Testis (tissue), 2 donors: ENCODE results near the gene RNF167.

Source experiments
- CTCF ChIP-seq, 3 experiments: fragments of 450-650 bp in 2 of 3; fragments of 200-600 bp in 1 of 3; sonication (generic) in 1 of 3; IDR thresholded peaks; one replicate each; pipeline ENCODE4 v1.5.1; 2016 to 2019; ENCODE audit warnings: antibody characterized with exemption in 3 of 3, mild to moderate bottlenecking in 2 of 3, moderate library complexity in 1 of 3
- POLR2A ChIP-seq: fragments of 450-650 bp; IDR thresholded peaks from one replicate; pipeline ENCODE4 v1.6.1; 2017; ENCODE audit warnings: antibody characterized with exemption, mild to moderate bottlenecking, moderate library complexity

- TF ChIP-seq CTCF (IDR thresholded peaks at IDR 0.05) (no peak), POLR2A (no peak)
Observed at GRCh38 chr17:4913994-4914393, 26.1 kb upstream of the RNF167 start.
